ENCODE measurements around the gene WASF1.
A peak's percentile ranks its signal among the peaks of the same experiment; 100 is the strongest.

Gene WASF1

DNA sequence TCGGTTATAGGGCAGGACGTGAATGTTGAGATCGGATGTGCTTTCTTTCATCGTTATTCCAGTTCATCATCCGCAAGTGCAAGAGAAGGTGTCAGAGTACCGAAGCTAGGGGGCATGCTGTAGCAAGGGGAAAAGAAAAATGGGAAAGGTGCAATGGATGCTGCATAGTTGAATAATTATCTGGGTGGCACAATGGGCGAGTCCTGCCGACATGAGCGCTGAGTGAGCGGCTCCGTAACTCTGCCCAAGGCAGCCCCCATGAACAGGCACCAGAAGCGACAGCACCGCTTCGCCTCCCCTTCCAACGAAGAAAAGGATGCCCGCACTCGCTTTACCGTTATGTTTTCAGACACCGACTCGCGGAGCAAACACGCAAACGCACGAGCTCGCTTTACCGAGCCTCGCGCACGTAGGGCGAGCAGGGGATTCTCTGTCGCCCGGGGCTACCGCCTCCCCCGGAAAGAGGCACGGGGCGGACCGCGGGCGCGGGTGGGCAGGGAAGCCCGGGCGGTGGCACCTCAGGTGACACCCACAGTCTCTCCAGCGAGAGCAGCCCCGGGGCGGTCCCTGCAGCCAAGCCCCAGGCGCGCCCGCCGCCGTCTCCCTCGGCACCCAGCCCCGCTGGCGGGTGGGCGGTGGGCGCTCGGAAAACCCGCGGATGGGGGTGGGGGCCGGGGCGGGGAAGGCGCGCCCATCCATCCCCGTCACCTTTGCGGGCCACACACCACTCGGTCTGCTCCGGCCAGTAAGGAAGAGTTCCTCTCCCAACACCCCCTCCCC lies 654 bp downstream of the WASF1 start:
- Histone ChIP-seq H3K4me1 (ENCODE audit: control insufficient read depth, insufficient read depth, low read length) (peaks cover 9% of the 10 kb centered on the region), H3K9me3 (ENCODE audit: control insufficient read depth, low read length) (no peaks in the 10 kb centered on the region), H3K27ac (ENCODE audit: insufficient read depth, low read depth, low read length, poor library complexity, severe bottlenecking) (peak overlapping the region; percentile 91), H3K27me3 (ENCODE audit: control insufficient read depth, insufficient read depth, low read length, poor library complexity, severe bottlenecking) (no peaks in the 10 kb centered on the region), H3K4me3 (ENCODE audit: insufficient read depth, low read depth, low read length) (peak overlapping the region; percentile 96), H3K36me3 (ENCODE audit: control insufficient read depth, insufficient read depth, low read length) (no peaks in the 10 kb centered on the region)
- WGBS, 2 experiments, result 0% methylated on average over 66 of the region's 66 CpGs

DNA sequence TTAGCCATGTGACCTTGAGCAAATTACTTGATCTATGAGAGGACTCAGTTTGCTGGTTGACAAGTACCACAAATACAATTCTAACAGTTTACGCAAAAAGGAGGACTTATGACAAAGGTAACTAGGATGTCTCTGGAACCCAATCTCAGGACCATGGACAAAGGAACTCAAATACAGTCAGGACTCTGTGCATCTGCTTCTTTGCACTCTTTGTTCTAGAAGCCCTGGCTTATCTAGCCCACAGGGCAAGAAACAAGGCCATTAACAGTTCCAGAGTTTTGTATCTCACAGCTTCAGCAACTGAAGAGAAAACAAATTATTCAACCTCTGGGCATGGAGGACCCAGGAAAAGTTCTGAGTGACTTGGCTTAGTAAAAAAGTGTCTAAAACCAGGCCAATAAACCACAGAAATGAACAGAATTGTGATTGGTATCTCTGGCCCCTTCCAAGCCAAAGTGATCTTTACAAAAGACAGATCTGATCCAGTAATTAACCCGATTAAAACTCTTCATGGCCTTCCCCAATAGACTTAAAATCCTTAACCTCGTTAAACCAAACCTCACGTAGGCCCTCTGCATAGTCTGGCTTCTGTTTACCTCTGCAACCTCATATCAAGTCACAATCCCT lies 5.9 kb downstream of the WASF1 start:
- H3K4me3 ChIP-seq (ENCODE audit: insufficient read depth, low read depth, low read length), result no peak overlapping the region
- no peak overlapping the region for H3K27ac ChIP-seq (ENCODE audit: insufficient read depth, low read depth, low read length, poor library complexity, severe bottlenecking)
- 90 to 93% methylated on average over 4 of the region's 4 CpGs for WGBS, 2 experiments
- H3K4me1 ChIP-seq (ENCODE audit: control insufficient read depth, insufficient read depth, low read length), result no peaks in the 10 kb centered on the region
- no peaks in the 10 kb centered on the region for H3K9me3 ChIP-seq (ENCODE audit: control insufficient read depth, low read length)
- H3K36me3 ChIP-seq (ENCODE audit: control insufficient read depth, insufficient read depth, low read length), result no peaks in the 10 kb centered on the region
- H3K27me3 ChIP-seq (ENCODE audit: control insufficient read depth, insufficient read depth, low read length, poor library complexity, severe bottlenecking), result no peaks in the 10 kb centered on the region

DNA sequence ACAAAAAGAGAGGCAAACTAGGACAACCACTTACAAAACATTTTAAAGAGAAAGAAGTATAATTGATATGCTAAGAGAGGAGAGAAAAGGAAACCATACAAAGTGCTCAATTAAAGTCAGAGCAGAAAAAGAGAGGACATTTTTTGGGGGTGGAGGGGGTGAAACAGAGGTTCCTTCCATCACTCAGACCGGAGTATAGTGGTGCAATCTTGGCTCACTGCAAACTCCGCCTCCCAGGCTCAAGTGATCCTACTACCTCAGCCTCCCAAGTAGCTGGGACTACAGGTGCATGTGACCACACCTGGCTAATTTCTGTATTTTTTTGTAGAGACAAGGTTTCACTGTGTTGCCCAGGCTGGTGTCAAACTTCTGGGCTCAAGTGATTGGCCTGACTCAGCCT lies 9.4 kb downstream of the WASF1 start:
- Histone ChIP-seq H3K4me1 (ENCODE audit: control insufficient read depth, insufficient read depth, low read length) (no peaks in the 10 kb centered on the region), H3K27ac (ENCODE audit: insufficient read depth, low read depth, low read length, poor library complexity, severe bottlenecking) (no peak overlapping the region), H3K36me3 (ENCODE audit: control insufficient read depth, insufficient read depth, low read length) (no peaks in the 10 kb centered on the region), H3K4me3 (ENCODE audit: insufficient read depth, low read depth, low read length) (no peak overlapping the region), H3K27me3 (ENCODE audit: control insufficient read depth, insufficient read depth, low read length, poor library complexity, severe bottlenecking) (no peaks in the 10 kb centered on the region), H3K9me3 (ENCODE audit: control insufficient read depth, low read length) (no peaks in the 10 kb centered on the region)
- 85 to 91% methylated on average over 2 of the region's 2 CpGs for WGBS, 2 experiments

- H3K27me3 ChIP-seq (ENCODE audit: control insufficient read depth, insufficient read depth, low read length, poor library complexity, severe bottlenecking), result no peaks in the 10 kb centered on the region
- H3K9me3 ChIP-seq (ENCODE audit: control insufficient read depth, low read length), result peaks cover 3% of the 10 kb centered on the region
- no peak overlapping the region for H3K4me3 ChIP-seq (ENCODE audit: insufficient read depth, low read depth, low read length)
- no peaks in the 10 kb centered on the region for H3K36me3 ChIP-seq (ENCODE audit: control insufficient read depth, insufficient read depth, low read length)
- 100% methylated on average over 1 of the region's 1 CpG; no CpG with 5 or more reads in 1 of the 2 experiments for WGBS, 2 experiments
- no peak overlapping the region for H3K27ac ChIP-seq (ENCODE audit: insufficient read depth, low read depth, low read length, poor library complexity, severe bottlenecking)
- H3K4me1 ChIP-seq (ENCODE audit: control insufficient read depth, insufficient read depth, low read length), result no peaks in the 10 kb centered on the region
Measured at GRCh38 chr6:110158479-110158878, 21.0 kb downstream of the WASF1 start.

- 96% methylated on average over 3 of the region's 3 CpGs for WGBS, 2 experiments
- H3K9me3 ChIP-seq (ENCODE audit: control insufficient read depth, low read length), result no peaks in the 10 kb centered on the region
- H3K27me3 ChIP-seq (ENCODE audit: control insufficient read depth, insufficient read depth, low read length, poor library complexity, severe bottlenecking), result no peaks in the 10 kb centered on the region
- H3K27ac ChIP-seq (ENCODE audit: insufficient read depth, low read depth, low read length, poor library complexity, severe bottlenecking), result no peak overlapping the region
- H3K4me3 ChIP-seq (ENCODE audit: insufficient read depth, low read depth, low read length), result no peak overlapping the region
- no peaks in the 10 kb centered on the region for H3K36me3 ChIP-seq (ENCODE audit: control insufficient read depth, insufficient read depth, low read length)
- no peaks in the 10 kb centered on the region for H3K4me1 ChIP-seq (ENCODE audit: control insufficient read depth, insufficient read depth, low read length)
Measured at GRCh38 chr6:110147870-110148269, 31.6 kb downstream of the WASF1 start.

GRCh38 chr6:110140650-110141049 lies 38.8 kb downstream of the WASF1 start:
- Histone ChIP-seq H3K27ac (ENCODE audit: insufficient read depth, low read depth, low read length, poor library complexity, severe bottlenecking) (no peak overlapping the region), H3K9me3 (ENCODE audit: control insufficient read depth, low read length) (peaks cover 6% of the 10 kb centered on the region), H3K27me3 (ENCODE audit: control insufficient read depth, insufficient read depth, low read length, poor library complexity, severe bottlenecking) (no peaks in the 10 kb centered on the region), H3K36me3 (ENCODE audit: control insufficient read depth, insufficient read depth, low read length) (peaks cover 16% of the 10 kb centered on the region), H3K4me3 (ENCODE audit: insufficient read depth, low read depth, low read length) (no peak overlapping the region), H3K4me1 (ENCODE audit: control insufficient read depth, insufficient read depth, low read length) (no peaks in the 10 kb centered on the region)
- WGBS, 2 experiments, result 96 to 97% methylated on average over 2 of the region's 2 CpGs

DNA sequence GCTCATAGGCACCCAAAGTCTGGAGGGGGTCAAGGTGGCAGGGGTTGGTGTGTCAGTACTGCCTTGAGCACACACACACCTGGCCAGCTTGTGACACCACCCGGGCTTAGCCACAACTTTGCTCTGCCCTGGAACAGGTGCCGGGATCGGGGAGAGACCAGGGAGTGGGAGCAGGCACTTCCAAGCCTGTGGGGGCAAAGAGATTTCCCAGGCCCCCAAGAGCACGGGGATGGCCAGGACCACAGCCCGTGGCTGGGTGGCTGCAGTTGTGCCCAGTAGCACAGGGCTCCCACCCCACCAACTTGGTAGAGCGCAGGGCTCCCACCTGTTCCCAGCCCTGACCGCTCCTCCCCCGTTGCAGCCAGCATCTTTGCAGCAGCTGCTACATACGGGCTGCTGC lies 40.4 kb downstream of the WASF1 start:
- Histone ChIP-seq H3K4me3 (ENCODE audit: insufficient read depth, low read depth, low read length) (no peak overlapping the region), H3K27me3 (ENCODE audit: control insufficient read depth, insufficient read depth, low read length, poor library complexity, severe bottlenecking) (no peaks in the 10 kb centered on the region), H3K36me3 (ENCODE audit: control insufficient read depth, insufficient read depth, low read length) (peaks cover 16% of the 10 kb centered on the region), H3K9me3 (ENCODE audit: control insufficient read depth, low read length) (peaks cover 6% of the 10 kb centered on the region), H3K4me1 (ENCODE audit: control insufficient read depth, insufficient read depth, low read length) (no peaks in the 10 kb centered on the region), H3K27ac (ENCODE audit: insufficient read depth, low read depth, low read length, poor library complexity, severe bottlenecking) (no peak overlapping the region)
- WGBS, 2 experiments, result 93 to 94% methylated on average over 9 of the region's 9 CpGs

GRCh38 chr6:110137924-110138887 lies 41.3 kb downstream of the WASF1 start:
- peaks cover 6% of the 10 kb centered on the region for H3K9me3 ChIP-seq (ENCODE audit: control insufficient read depth, low read length)
- no peaks in the 10 kb centered on the region for H3K4me1 ChIP-seq (ENCODE audit: control insufficient read depth, insufficient read depth, low read length)
- H3K27ac ChIP-seq (ENCODE audit: insufficient read depth, low read depth, low read length, poor library complexity, severe bottlenecking), result no peak overlapping the region
- peaks cover 16% of the 10 kb centered on the region for H3K36me3 ChIP-seq (ENCODE audit: control insufficient read depth, insufficient read depth, low read length)
- WGBS, 2 experiments, result 96 to 98% methylated on average over 10 of the region's 10 CpGs
- no peaks in the 10 kb centered on the region for H3K27me3 ChIP-seq (ENCODE audit: control insufficient read depth, insufficient read depth, low read length, poor library complexity, severe bottlenecking)
- H3K4me3 ChIP-seq (ENCODE audit: insufficient read depth, low read depth, low read length), result no peak overlapping the region

GRCh38 chr6:110130362-110130761 lies 49.1 kb downstream of the WASF1 start:
- Histone ChIP-seq H3K9me3 (ENCODE audit: control insufficient read depth, low read length) (no peaks in the 10 kb centered on the region), H3K27ac (ENCODE audit: insufficient read depth, low read depth, low read length, poor library complexity, severe bottlenecking) (no peak overlapping the region), H3K4me1 (ENCODE audit: control insufficient read depth, insufficient read depth, low read length) (no peaks in the 10 kb centered on the region), H3K27me3 (ENCODE audit: control insufficient read depth, insufficient read depth, low read length, poor library complexity, severe bottlenecking) (no peaks in the 10 kb centered on the region), H3K4me3 (ENCODE audit: insufficient read depth, low read depth, low read length) (no peak overlapping the region), H3K36me3 (ENCODE audit: control insufficient read depth, insufficient read depth, low read length) (peaks cover 7% of the 10 kb centered on the region)

DNA sequence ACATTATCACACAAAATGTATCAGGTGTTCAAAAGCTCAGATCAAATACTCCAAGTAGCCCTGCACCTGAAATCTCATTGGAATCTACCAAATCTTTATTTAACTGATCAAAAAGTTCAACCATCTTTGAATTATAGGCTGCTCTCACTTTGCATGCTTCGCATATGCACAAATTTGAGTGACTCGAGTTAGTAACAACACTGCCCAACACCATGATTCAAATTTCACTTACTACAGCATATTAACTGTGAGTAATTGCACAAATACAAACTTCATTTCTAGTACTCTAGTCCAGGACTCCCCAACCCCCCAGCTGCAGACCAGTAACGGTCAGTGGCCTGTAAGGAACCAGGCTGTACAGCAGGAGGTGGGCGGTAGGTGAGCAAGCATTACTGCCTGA lies 51.1 kb downstream of the WASF1 start:
- Histone ChIP-seq H3K27ac (ENCODE audit: insufficient read depth, low read depth, low read length, poor library complexity, severe bottlenecking) (no peak overlapping the region), H3K4me1 (ENCODE audit: control insufficient read depth, insufficient read depth, low read length) (no peaks in the 10 kb centered on the region), H3K4me3 (ENCODE audit: insufficient read depth, low read depth, low read length) (no peak overlapping the region), H3K36me3 (ENCODE audit: control insufficient read depth, insufficient read depth, low read length) (peaks cover 20% of the 10 kb centered on the region), H3K9me3 (ENCODE audit: control insufficient read depth, low read length) (no peaks in the 10 kb centered on the region), H3K27me3 (ENCODE audit: control insufficient read depth, insufficient read depth, low read length, poor library complexity, severe bottlenecking) (no peaks in the 10 kb centered on the region)
- WGBS, 2 experiments, result 85 to 90% methylated on average over 4 of the region's 4 CpGs

Measured in ectodermal cell (in vitro differentiated cells).